ENCODE results near the gene DENND2D.

The DENND2D gene

DNA sequence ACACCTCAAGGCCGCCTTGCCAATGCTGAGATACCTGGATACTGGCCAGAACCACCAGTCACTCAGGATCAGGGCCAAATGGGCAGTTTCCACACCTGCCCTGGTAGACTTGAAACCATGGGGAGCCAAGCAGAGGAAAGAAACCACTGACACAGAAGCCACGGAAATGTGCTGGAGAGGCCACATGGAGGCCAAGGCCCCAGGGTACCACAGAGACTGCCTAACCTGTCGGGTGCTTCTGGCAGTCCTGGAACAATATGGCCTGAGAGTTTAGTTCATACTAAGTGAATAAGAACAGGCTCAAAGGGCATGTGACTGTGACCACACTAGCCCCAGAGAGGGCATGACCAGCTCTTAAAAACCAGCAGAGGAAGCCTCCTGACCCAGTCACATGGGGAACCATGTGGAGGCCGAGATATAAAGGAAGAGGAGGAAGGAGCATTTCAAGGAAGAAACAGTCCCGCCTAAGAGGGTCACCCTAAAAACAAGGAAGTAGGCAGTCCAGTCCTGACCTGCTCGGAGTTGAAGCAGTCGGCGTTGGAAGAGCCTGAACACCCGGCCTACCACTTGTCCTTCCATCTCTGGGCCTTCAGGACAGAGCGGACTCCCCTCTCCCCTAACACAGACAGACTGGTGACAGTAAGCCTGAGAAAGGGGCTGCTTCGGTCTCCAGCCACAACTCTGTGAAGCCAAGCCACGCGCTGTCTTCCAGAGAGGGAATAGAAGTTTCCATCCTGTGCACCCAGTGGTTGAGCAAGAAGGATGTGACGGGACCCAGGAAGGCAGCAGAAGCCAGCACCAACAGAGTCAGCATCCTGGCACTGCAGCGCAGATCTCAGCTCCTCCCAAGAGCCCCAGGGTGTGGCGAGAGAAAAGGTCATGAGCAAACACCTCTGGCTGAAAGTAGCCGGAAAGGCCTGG, at the start of gene DENND2D:
Gene DENND2D, minus strand, starts transcription at position 766 of the 921 bp plus-strand sequence. Its CDS starts 187 bp downstream, at position 579.
- no peak for DNase-seq (ENCODE audit: low spot score)

GRCh38 chr1:111249960-111250359, 49.5 kb upstream of the DENND2D start:
- no peak for DNase-seq (ENCODE audit: low spot score)

DNA sequence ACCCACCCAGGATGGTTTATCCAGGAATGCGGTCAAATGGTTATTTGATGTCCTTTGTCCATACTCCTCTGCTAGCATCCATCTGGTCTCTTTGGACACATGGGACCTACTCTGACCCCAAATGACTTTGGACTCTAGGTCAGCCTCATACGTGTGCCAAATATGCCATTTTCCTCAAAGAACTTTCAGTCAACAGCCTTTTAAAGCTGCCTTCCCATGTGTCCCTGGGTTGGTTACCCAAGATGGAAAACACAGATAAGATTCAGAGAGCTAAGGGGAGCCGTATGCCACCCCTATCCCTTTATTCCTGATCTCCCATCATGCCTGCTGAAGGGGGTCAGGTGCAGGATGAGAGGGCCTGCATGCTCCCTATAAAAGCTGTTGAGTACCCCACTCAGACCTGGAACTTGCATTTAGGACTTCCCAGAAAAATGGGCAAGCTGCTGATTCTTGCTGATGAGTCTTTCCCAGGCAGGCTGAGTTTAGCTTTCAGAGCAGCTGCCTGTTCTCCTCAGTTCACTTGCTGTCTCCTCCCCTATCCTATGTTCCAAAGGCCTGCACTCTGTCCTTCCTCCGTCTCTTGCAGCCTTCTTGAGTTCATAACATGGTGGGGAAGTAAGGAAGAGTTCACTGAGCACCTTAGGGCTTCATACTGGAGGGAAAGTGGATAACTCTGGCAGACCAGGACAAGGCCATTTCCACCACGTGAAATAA, 46.8 kb upstream of the DENND2D start:
- no peak for DNase-seq (ENCODE audit: low spot score)

GRCh38 chr1:111242805-111243523, 42.5 kb upstream of the DENND2D start:
- no peak for DNase-seq (ENCODE audit: low spot score)

DNA sequence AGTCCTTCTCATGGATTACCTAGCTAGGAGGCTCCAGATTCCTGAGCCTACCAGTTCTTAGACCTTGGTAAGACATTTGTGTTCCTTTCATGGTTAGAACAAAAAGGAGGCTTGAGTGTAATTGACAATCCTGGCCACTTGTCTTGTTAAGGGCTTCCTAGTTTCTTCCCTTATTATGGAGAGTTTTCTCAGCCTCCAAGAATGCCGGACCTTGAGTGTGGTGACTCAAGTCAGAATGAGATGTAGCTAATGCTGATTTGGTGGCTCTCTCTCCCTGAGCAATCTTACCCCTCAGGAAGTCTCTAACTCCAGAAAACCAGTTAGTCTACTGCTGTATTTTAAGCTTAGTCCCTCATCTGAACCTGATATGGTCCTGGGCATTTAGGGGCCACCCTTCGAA, 41.4 kb upstream of the DENND2D start:
- no peak for DNase-seq (ENCODE audit: low spot score)

DNA sequence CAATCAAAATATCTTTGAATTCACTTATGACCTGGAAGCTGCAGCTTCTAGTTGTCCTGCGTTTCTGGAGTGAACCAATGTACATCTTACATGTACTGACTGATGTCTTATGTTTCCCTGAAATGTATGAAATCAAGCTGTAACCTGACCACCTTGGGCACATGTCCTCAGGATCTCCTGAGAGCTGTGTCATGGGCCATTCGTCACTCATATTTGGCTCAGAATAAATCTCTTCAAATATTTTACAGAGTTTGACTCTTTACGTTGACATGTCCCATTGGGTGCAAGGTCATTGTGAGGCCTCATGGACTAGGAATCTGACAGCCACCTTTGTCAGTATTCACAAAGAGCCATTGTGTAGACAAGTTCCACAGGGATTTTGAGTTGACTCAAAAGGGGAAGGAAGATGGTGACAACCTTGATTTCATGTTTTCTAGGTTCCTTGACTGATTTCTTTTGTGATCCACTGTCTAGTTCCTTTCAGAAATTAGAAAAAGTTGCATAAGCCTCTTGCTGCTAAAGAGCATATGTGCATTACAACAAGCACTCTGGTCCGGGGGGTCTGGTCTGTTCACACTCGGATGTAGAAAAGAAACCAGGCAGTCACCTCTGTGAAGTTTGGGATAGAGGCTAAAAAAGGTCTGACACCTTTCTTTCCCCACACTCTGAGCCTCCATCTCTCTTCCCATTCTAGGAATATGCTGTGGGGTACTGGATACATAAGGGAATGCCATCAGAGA, 37.8 kb upstream of the DENND2D start:
- no peak for DNase-seq (ENCODE audit: low spot score)

DNA sequence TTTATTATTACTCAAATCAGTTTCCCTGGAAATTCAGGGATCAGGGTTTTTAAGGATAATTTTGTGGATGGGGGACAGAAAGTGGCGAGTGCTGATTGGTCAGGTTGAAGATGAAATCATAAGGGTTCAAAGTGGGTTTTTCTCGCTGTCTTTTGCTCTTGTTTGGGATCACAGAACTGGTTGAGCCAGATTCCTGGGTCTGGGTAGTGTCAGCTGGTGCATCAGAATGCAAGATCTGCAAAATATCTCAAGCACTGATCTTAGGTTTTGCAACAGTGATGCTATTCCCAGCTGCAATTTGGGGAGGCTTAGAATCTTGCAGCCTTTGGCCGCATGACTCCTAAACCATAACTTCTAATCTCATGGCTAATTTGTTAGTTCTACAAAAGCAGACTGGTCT, 36.4 kb upstream of the DENND2D start:
- DNase-seq (ENCODE audit: low spot score), result no peak

DNA sequence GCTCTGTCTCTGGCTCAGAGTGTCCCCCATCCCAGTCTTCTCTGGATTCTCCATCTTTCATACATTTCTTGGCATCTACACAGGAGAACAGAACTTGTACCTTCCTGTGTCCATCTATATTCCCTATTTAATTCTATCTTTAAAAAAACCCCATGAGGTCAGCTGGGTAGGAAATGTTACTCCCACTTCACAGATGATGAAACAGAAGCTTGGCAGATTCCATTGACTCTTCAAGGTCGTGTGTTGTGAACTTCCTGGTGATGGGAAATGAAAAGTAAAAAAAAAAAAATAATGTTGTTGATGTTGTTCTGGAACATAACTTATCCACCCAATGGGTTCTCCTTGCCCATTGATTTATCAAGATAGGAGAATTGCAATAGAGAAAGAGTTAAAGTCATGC, 35.9 kb upstream of the DENND2D start:
- DNase-seq (ENCODE audit: low spot score), result no peak

DNA sequence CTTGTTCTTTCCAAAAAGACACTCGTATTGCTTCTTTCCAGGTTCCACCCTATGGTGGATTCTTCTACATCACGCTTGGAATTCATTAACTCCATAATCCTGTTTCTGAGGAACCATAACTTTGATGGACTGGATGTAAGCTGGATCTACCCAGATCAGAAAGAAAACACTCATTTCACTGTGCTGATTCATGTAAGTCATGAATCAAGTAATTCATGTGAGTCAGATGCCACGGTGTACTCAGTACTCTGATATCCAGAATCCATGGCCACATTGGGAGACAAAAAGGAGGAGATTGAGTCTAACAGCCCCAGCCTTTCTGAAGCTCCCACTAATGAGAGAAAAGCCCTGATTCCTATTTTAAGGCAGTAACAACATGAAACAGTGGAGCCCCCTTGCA, 34.4 kb upstream of the DENND2D start:
- peak; percentile 41 for DNase-seq (ENCODE audit: low spot score)

DNA sequence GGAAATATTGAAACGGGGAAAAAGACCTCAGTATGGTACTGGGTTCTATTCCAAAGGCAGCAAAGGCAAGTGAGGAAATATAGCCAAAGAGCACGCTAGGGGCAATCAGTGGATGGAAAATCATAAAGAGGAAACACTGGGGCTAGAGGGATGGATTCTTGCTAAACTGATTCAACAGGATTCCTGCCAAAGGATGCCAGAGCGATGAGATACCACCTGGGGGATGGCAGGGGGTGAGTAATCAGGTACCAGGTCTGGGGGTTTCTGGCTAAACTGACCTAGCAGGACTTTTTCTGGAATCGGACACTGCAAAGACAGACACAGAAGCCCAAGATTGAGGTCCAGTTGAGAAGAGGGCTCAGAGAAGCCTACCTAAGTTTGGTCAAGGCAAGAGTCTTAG, 33.8 kb upstream of the DENND2D start:
- DNase-seq (ENCODE audit: low spot score), result no peak

DNA sequence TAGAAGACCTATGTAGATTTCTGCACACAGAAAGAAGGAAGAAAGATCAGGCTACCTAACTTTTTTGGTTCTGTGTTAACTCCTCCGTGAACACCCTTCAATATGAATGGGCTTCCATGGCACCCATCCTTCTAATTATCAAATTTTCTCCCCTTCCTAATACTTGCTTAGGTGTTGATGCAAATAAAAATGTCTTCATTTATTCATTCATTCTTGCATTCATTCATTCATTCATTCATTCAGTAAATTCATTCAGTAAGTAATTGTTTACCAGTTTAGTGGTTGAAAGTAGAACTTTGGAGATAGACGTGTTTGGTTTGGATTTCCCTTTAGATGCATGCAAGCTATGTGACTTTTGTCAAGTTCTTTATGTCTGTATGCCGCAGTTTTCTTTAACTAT, 31.7 kb upstream of the DENND2D start:
- no peak for DNase-seq (ENCODE audit: low spot score)

GRCh38 chr1:111228748-111229126, 28.3 kb upstream of the DENND2D start:
- DNase-seq (ENCODE audit: low spot score), result no peak

DNA sequence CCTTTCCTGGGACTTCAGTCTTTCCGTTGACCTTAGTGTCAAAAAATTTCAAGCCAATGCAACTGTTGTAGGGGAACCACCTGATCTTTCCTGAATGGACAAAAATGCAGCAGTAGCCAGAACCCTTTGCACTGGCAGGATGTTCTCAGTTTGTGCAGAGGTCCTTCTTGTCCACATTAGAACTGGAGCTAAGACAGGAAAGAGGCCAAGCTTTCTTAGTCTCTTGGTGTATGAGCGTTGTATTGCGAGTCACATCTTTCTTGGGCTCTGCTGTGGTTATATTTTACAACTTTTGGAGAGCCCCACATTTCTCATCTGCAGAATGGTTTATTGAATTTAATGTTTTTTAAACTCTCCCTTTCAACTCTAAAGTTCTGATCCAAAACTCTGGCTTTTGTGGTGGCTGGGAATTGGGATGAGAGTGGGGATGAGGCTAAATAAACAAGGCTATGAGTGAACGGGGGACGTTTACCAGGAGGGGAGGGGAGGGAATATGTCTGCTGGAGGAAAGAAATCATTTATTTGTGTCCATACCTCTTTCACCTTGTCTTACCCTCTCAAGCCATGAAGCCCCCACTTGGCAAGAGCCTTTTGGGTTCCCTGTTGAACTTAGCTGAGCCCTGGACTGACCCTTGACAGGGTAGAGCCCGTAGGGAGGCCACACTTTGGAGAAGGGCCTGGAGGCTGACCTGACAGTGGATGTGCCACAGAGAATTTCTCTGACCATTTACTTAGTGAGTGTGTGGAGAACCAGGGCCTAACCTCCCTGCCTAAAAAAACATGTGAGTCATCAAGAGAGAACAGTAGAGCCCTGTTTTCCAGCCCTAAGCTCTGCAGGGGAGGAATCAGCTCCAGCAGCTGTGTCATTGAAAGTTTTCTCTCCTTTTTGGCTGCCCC, 27.7 kb upstream of the DENND2D start:
- DNase-seq (ENCODE audit: low spot score), result peak; percentile 92

GRCh38 chr1:111227434-111227833, 27.0 kb upstream of the DENND2D start, which contains the start of gene CHI3L2:
TSS of gene CHI3L2 (plus strand) at chr1:111227713. CDS start at chr1:111227730, 17 bp downstream.
- no peak for DNase-seq (ENCODE audit: low spot score)

GRCh38 chr1:111225717-111226400, 25.4 kb upstream of the DENND2D start:
- DNase-seq (ENCODE audit: low spot score), result no peak

DNA sequence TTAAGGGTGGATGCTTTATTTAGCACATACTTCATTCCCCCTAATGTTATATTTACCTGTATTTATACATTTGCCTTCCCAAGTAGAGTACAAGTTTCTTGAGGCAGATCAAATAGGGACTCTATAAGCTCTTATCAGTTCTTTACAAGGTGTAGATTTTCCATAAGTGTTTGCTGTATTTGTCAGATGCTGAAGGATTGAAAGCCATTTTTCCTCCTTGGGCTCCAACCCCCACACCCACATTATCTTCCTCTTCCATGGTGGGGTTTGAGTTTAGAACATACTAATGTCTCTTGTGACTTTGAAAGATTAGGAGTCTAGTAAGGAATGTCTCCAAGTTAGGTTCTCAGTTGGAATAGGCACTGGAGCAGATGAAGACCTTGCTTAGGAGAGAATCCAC, 24.6 kb upstream of the DENND2D start:
- no peak for DNase-seq (ENCODE audit: low spot score)

DNA sequence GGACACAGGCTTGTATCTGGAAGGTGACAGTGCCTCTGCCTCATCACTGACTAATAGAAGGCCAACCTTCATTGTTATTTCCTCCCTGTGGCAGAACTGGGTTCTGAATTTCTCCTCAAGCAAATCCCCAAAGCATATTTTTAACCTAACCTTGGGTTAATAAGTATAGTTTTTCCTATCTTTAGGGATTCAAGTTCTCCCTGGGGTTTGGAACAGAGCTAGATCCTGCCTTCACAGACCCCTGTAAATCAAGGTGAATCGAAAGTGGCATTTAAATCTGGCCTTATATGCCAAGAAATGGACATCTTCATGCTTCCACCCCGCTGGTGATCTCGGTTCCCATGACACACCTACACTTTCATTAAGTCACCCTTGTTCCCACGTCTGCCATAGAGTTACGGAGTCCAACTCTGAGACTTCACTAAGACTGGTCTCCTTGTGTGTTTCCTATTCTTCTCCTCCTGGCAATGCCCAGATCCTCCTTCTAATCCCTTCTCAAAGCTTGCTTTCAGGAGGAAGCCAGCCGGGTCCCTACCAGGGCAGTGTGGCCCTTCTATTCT, 22.8 kb upstream of the DENND2D start:
- no peak for DNase-seq (ENCODE audit: low spot score)

GRCh38 chr1:111222308-111223125, 22.1 kb upstream of the DENND2D start:
- peak; percentile 84 for DNase-seq (ENCODE audit: low spot score)
